Peyer's patch (tissue), 4 donors: ENCODE measurements around the gene PHACTR3. TPM values are rescaled to one million over a fixed set of nuclear protein-coding genes. Genes with fewer than 3 reads are reported as not detected.
A peak's percentile ranks its signal among the peaks of the same experiment; 100 is the strongest.

ENCODE experiments used
- DNase-seq, 3 donors: peaks; one replicate each; pipeline ENCODE4 v3.0.0-alpha.2; 2017 to 2019
- H3K27ac ChIP-seq, 4 donors: fragments of 200-600 bp; sonication (generic); one replicate each; pipeline ENCODE4 v1.5.1; 2016 to 2019
- H3K27me3 ChIP-seq, 2 donors: fragments of 200-600 bp; sonication (generic); one replicate each; pipeline ENCODE4 v1.5.1; 2019
- H3K36me3 ChIP-seq, 3 donors: fragments of 200-600 bp; sonication (generic); one replicate each; pipeline ENCODE4 v1.5.1; 2016 to 2019
- H3K4me1 ChIP-seq, 4 donors: fragments of 200-600 bp; sonication (generic); one replicate each; pipeline ENCODE4 v1.5.1; 2016 to 2019
- H3K4me3 ChIP-seq, 4 donors: fragments of 200-600 bp; sonication (generic); 1 replicate in 3 of 4; 2 replicates in 1 of 4; pipeline ENCODE4 v1.5.1; 2016 to 2019; ENCODE audit warnings: mild to moderate bottlenecking in 1 of 4
- H3K9me3 ChIP-seq, 4 donors: fragments of 200-600 bp; sonication (generic); one replicate each; pipeline ENCODE4 v1.5.1; 2016 to 2019; ENCODE audit warnings: mild to moderate bottlenecking in 1 of 4
- POLR2A ChIP-seq, 2 donors: fragments of 450-650 bp; IDR thresholded peaks; one replicate each; pipeline ENCODE4 v1.5.1; 2017; ENCODE audit warnings: antibody characterized with exemption in 2 of 2, mild to moderate bottlenecking in 2 of 2, moderate library complexity in 2 of 2
- total RNA-seq, 4 donors: library from RNA; depleted of rRNA; stranded (reverse); fragments of >200 nt; gene quantifications; one replicate each; pipeline ENCODE4 v1.1.0, GENCODE V29; 2016
- TF ChIP-seq, protein P1 (sequence below), 6 experiments: fragments of 450-650 bp in 4 of 6; fragments of 200-600 bp in 2 of 6; sonication (generic) in 1 of 6; IDR thresholded peaks; one replicate each; pipeline ENCODE4 v1.5.1; 2017 to 2019; ENCODE audit warnings: antibody characterized with exemption in 6 of 6, mild to moderate bottlenecking in 3 of 6, moderate library complexity in 1 of 6

The PHACTR3 gene
- total RNA-seq, 4 donors from 2014 or later: 14.9 to 31.5 (median 22.9) TPM

GRCh38 chr20:59736366-59736765 is 132.0 kb downstream of the PHACTR3 start:
- DNase-seq: peak in 1 of 3 donors; percentile 34
- Histone ChIP-seq H3K27me3 (no peaks in the 10 kb centered on the region), H3K27ac (no peak overlapping the region), H3K4me3 (no peak overlapping the region), H3K4me1 (no peaks in the 10 kb centered on the region), H3K36me3 (no peaks in the 10 kb centered on the region), H3K9me3 (no peaks in the 10 kb centered on the region)
- no peak for TF ChIP-seq POLR2A (IDR thresholded peaks at IDR 0.05)

- H3K36me3 ChIP-seq: no peaks in the 10 kb centered on the region
- no peak overlapping the region for H3K4me3 ChIP-seq
- no peaks in the 10 kb centered on the region for H3K27me3 ChIP-seq
- peak in 1 of 3 donors; percentile 18 for DNase-seq
- no peak overlapping the region for H3K27ac ChIP-seq
- no peak for TF ChIP-seq POLR2A (IDR thresholded peaks at IDR 0.05)
- TF ChIP-seq, protein P1, sequence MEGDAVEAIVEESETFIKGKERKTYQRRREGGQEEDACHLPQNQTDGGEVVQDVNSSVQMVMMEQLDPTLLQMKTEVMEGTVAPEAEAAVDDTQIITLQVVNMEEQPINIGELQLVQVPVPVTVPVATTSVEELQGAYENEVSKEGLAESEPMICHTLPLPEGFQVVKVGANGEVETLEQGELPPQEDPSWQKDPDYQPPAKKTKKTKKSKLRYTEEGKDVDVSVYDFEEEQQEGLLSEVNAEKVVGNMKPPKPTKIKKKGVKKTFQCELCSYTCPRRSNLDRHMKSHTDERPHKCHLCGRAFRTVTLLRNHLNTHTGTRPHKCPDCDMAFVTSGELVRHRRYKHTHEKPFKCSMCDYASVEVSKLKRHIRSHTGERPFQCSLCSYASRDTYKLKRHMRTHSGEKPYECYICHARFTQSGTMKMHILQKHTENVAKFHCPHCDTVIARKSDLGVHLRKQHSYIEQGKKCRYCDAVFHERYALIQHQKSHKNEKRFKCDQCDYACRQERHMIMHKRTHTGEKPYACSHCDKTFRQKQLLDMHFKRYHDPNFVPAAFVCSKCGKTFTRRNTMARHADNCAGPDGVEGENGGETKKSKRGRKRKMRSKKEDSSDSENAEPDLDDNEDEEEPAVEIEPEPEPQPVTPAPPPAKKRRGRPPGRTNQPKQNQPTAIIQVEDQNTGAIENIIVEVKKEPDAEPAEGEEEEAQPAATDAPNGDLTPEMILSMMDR (IDR thresholded peaks at IDR 0.05): no peak
- no peaks in the 10 kb centered on the region for H3K9me3 ChIP-seq
- no peaks in the 10 kb centered on the region for H3K4me1 ChIP-seq
Measured at GRCh38 chr20:59737073-59737666, 132.8 kb downstream of the PHACTR3 start.

- Histone ChIP-seq H3K4me1 (no peaks in the 10 kb centered on the region), H3K9me3 (no peaks in the 10 kb centered on the region), H3K27ac (no peak overlapping the region), H3K36me3 (no peaks in the 10 kb centered on the region), H3K4me3 (no peak overlapping the region), H3K27me3 (no peaks in the 10 kb centered on the region)
- DNase-seq: no peak
- TF ChIP-seq, protein P1 (IDR thresholded peaks at IDR 0.05): no peak
- TF ChIP-seq POLR2A (IDR thresholded peaks at IDR 0.05): no peak
Measured at GRCh38 chr20:59737816-59738215, 133.5 kb downstream of the PHACTR3 start.

DNA sequence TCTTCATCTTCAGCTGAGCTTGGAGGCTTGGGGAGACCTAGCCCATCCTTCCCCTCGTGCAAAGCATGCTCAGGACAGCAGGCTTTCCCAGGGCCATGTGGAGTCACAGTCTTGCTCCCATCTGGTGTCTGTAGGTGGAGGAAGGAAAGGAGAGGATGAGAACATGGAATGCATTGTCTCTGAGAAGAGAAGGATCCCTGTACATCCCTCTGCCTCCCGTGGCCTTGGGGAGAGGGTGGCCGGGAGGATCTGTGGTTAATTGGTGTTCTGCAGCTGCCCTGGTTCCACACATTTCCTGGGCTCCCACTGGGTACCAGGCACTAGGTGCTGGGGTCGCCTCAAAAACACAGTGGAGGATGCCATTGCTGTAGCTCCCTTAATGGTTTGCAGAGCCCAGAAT is 134.5 kb downstream of the PHACTR3 start:
- Histone ChIP-seq H3K36me3 (no peaks in the 10 kb centered on the region), H3K27ac (no peak overlapping the region), H3K4me1 (no peaks in the 10 kb centered on the region), H3K27me3 (no peaks in the 10 kb centered on the region), H3K4me3 (no peak overlapping the region), H3K9me3 (no peaks in the 10 kb centered on the region)
- TF ChIP-seq POLR2A (IDR thresholded peaks at IDR 0.05): no peak
- TF ChIP-seq, protein P1 (IDR thresholded peaks at IDR 0.05): no peak
- DNase-seq: no peak

- H3K36me3 ChIP-seq: no peaks in the 10 kb centered on the region
- no peaks in the 10 kb centered on the region for H3K27me3 ChIP-seq
- no peak for DNase-seq
- TF ChIP-seq, protein P1 (IDR thresholded peaks at IDR 0.05): no peak
- TF ChIP-seq POLR2A (IDR thresholded peaks at IDR 0.05): no peak
- H3K27ac ChIP-seq: no peak overlapping the region
- H3K4me1 ChIP-seq: no peaks in the 10 kb centered on the region
- no peak overlapping the region for H3K4me3 ChIP-seq
- no peaks in the 10 kb centered on the region for H3K9me3 ChIP-seq
Measured at GRCh38 chr20:59740621-59741020, 136.3 kb downstream of the PHACTR3 start.

- H3K27me3 ChIP-seq: no peaks in the 10 kb centered on the region
- no peak overlapping the region for H3K27ac ChIP-seq
- H3K36me3 ChIP-seq: no peaks in the 10 kb centered on the region
- no peaks in the 10 kb centered on the region for H3K9me3 ChIP-seq
- no peak for DNase-seq
- H3K4me3 ChIP-seq: no peak overlapping the region
- TF ChIP-seq, protein P1 (IDR thresholded peaks at IDR 0.05): no peak
- TF ChIP-seq POLR2A (IDR thresholded peaks at IDR 0.05): no peak
- H3K4me1 ChIP-seq: no peaks in the 10 kb centered on the region
Measured at GRCh38 chr20:59741073-59741472, 136.7 kb downstream of the PHACTR3 start.
